Measurements from ENCODE around the gene RRP15.

Gene RRP15

GRCh38 chr1:218353656-218354055 is 68.6 kb downstream of the RRP15 start:
- no peak for TF ChIP-seq CTCF (conservative IDR thresholded peaks at IDR 0.05; ENCODE audit: low read depth, low read length)
- Histone ChIP-seq H3K4me1 (ENCODE audit: low read depth, poor library complexity, severe bottlenecking) (no peaks in the 10 kb centered on the region), H3K4me3 (IDR thresholded peaks at IDR 0.05; ENCODE audit: insufficient read depth, low read depth, low read length) (no peak overlapping the region), H3K9ac (no peak overlapping the region), H2AFZ (ENCODE audit: low read depth) (no peak overlapping the region), H4K20me1 (ENCODE audit: insufficient read depth) (no peaks in the 10 kb centered on the region), H3K4me2 (no peak overlapping the region), H3K27me3 (ENCODE audit: insufficient read depth, low read depth) (no peaks in the 10 kb centered on the region), H3K27ac (no peak overlapping the region), H3K36me3 (ENCODE audit: insufficient read depth) (no peaks in the 10 kb centered on the region), H3K79me2 (ENCODE audit: insufficient read depth, low read depth) (no peaks in the 10 kb centered on the region)

GRCh38 chr1:218355278-218355677 is 70.2 kb downstream of the RRP15 start:
- no peaks in the 10 kb centered on the region for H4K20me1 ChIP-seq (ENCODE audit: insufficient read depth)
- no peak overlapping the region for H2AFZ ChIP-seq (ENCODE audit: low read depth)
- no peaks in the 10 kb centered on the region for H3K36me3 ChIP-seq (ENCODE audit: insufficient read depth)
- no peak for TF ChIP-seq CTCF (conservative IDR thresholded peaks at IDR 0.05; ENCODE audit: low read depth, low read length)
- no peak overlapping the region for H3K9ac ChIP-seq
- no peak overlapping the region for H3K4me2 ChIP-seq
- no peaks in the 10 kb centered on the region for H3K79me2 ChIP-seq (ENCODE audit: insufficient read depth, low read depth)
- H3K4me3 ChIP-seq (IDR thresholded peaks at IDR 0.05; ENCODE audit: insufficient read depth, low read depth, low read length), result no peak overlapping the region
- H3K27me3 ChIP-seq (ENCODE audit: insufficient read depth, low read depth), result no peaks in the 10 kb centered on the region
- H3K27ac ChIP-seq, result no peak overlapping the region
- H3K4me1 ChIP-seq (ENCODE audit: low read depth, poor library complexity, severe bottlenecking), result no peaks in the 10 kb centered on the region

GRCh38 chr1:218357211-218357892 is 72.3 kb downstream of the RRP15 start:
- Histone ChIP-seq H3K36me3 (ENCODE audit: insufficient read depth) (no peaks in the 10 kb centered on the region), H3K9ac (no peak overlapping the region), H4K20me1 (ENCODE audit: insufficient read depth) (no peaks in the 10 kb centered on the region), H3K4me3 (IDR thresholded peaks at IDR 0.05; ENCODE audit: insufficient read depth, low read depth, low read length) (no peak overlapping the region), H3K27me3 (ENCODE audit: insufficient read depth, low read depth) (no peaks in the 10 kb centered on the region), H3K79me2 (ENCODE audit: insufficient read depth, low read depth) (no peaks in the 10 kb centered on the region), H3K4me1 (ENCODE audit: low read depth, poor library complexity, severe bottlenecking) (no peaks in the 10 kb centered on the region), H3K27ac (no peak overlapping the region), H2AFZ (ENCODE audit: low read depth) (no peak overlapping the region), H3K4me2 (no peak overlapping the region)
- TF ChIP-seq CTCF (conservative IDR thresholded peaks at IDR 0.05; ENCODE audit: low read depth, low read length), result no peak

GRCh38 chr1:218357893-218358232 is 72.8 kb downstream of the RRP15 start:
- Histone ChIP-seq H3K4me2 (no peak overlapping the region), H3K9ac (no peak overlapping the region), H3K79me2 (ENCODE audit: insufficient read depth, low read depth) (no peaks in the 10 kb centered on the region), H2AFZ (ENCODE audit: low read depth) (no peak overlapping the region), H3K4me1 (ENCODE audit: low read depth, poor library complexity, severe bottlenecking) (no peaks in the 10 kb centered on the region), H3K27ac (no peak overlapping the region), H3K36me3 (ENCODE audit: insufficient read depth) (no peaks in the 10 kb centered on the region), H4K20me1 (ENCODE audit: insufficient read depth) (no peaks in the 10 kb centered on the region), H3K4me3 (IDR thresholded peaks at IDR 0.05; ENCODE audit: insufficient read depth, low read depth, low read length) (no peak overlapping the region), H3K27me3 (ENCODE audit: insufficient read depth, low read depth) (no peaks in the 10 kb centered on the region)
- TF ChIP-seq CTCF (conservative IDR thresholded peaks at IDR 0.05; ENCODE audit: low read depth, low read length), result no peak
